ENCODE data around the gene PTPRD.

The PTPRD gene

DNA sequence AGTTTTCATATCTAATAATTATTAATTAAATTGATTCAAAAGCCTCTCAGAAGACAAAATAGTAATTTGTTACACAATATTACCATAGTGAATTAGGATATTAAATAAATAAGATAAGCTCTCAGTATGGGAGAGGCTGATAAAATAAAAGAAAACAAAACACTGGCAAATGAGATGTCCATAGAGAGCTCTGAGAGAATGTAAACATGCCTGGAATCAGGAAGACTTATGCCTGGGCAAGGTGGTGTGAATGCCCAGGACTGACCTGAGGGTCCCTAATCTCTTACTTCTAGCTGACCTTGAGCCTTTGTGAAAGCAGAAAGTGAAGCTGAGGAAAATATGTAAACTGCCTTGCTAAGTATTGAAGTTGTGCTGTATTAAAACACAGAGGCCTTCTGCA, 616.5 kb downstream of the PTPRD start:
- TF ChIP-seq, protein P1, sequence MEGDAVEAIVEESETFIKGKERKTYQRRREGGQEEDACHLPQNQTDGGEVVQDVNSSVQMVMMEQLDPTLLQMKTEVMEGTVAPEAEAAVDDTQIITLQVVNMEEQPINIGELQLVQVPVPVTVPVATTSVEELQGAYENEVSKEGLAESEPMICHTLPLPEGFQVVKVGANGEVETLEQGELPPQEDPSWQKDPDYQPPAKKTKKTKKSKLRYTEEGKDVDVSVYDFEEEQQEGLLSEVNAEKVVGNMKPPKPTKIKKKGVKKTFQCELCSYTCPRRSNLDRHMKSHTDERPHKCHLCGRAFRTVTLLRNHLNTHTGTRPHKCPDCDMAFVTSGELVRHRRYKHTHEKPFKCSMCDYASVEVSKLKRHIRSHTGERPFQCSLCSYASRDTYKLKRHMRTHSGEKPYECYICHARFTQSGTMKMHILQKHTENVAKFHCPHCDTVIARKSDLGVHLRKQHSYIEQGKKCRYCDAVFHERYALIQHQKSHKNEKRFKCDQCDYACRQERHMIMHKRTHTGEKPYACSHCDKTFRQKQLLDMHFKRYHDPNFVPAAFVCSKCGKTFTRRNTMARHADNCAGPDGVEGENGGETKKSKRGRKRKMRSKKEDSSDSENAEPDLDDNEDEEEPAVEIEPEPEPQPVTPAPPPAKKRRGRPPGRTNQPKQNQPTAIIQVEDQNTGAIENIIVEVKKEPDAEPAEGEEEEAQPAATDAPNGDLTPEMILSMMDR (IDR thresholded peaks at IDR 0.05; ENCODE audit: borderline replicate concordance, control extremely low read depth, extremely low read depth, insufficient read depth, missing control alignments): no peak
- no peak for DNase-seq (ENCODE audit: low spot score)
- in situ Hi-C loops (cut with MboI; ENCODE audit: low sequenced_read_pairs, unreplicated experiment): no loop called here

DNA sequence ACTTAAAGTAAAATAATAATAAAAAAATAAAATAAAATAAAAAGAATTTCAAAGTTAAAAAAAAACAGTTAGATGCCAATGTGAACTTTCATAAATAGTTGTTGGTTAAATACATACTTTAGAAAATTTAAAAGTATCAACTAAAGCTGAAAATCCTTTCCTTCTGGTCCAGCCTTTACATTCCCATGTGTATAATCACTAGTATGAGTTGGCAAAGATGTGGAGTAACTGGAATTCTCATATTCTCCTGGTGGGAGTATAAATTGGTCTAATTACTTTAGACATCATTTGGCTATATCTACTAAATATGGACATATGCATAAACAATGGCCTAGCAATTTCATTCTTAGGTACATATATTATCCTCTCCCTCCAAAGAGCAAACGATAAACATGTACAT, 619.9 kb downstream of the PTPRD start:
- DNase-seq (ENCODE audit: low spot score): no peak
- in situ Hi-C loops (cut with MboI; ENCODE audit: low sequenced_read_pairs, unreplicated experiment): no loop called here

DNA sequence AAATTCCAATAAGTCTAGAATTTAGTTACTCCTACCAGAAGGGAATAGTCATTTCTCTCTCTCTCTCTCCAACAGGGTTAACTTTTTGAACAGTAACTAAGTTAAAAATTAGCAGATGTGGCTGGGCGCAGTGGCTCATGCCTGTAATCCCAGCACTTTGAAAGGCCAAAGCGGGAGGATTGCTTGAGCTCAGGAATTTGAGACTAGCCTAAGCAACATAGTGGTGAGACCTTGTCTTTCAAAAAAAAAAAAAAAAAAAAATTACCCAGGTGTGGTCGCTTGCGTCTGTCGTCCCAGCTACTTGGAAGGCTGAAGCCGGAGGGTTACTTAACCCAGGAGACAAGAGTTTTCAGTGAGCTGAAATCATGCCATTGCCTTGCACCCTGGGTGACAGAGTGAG, 639.7 kb downstream of the PTPRD start:
- DNase-seq (ENCODE audit: low spot score): no peak
- in situ Hi-C loops (cut with MboI; ENCODE audit: low sequenced_read_pairs, unreplicated experiment): no loop called here

More for the DNA sequence above, 619.9 kb downstream of the PTPRD start:
- TF ChIP-seq, protein P1 (IDR thresholded peaks at IDR 0.05; ENCODE audit: borderline replicate concordance, control extremely low read depth, extremely low read depth, insufficient read depth, missing control alignments): no peak

DNA sequence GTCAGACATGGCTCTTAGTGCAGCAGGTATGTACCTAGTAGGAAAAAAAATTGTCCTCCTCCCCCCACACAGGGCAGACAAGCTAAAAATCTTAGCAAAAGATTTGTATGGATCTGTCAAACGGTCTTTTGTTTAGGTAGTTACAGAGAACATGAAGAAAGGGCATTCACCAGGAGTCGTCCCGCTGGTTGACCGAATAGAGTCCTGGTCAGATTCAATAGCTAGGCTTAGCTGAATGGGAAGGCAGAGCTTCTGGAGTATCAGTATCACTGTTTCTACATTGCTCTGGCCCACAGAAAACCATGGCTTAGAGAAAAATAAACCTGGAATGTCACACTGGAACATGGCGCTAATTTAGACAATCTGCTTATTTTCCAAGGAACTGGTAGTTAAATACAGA, 642.3 kb downstream of the PTPRD start:
- DNase-seq (ENCODE audit: low spot score): no peak

More for the DNA sequence above, 639.7 kb downstream of the PTPRD start:
- TF ChIP-seq, protein P1 (IDR thresholded peaks at IDR 0.05; ENCODE audit: borderline replicate concordance, control extremely low read depth, extremely low read depth, insufficient read depth, missing control alignments): no peak

DNA sequence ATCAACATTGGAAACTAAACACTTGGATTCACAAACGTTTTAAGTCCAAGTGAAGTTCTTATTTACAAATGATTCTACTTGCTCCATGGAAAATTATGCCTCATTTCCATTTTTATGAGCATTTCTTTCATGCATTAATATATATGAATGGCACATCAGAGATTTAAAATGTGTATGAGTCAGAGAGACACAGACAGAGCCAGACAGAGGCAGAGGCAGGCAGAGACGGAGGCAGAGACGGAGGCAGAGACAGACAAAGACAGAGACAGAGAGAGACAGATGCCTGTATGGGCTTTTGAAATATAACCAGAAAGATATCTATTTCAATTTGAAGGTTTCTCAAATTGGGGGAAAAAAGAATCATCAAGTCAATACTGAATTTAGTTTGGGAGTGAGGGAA, 649.0 kb downstream of the PTPRD start:
- TF ChIP-seq, protein P1 (IDR thresholded peaks at IDR 0.05; ENCODE audit: borderline replicate concordance, control extremely low read depth, extremely low read depth, insufficient read depth, missing control alignments): no peak
- in situ Hi-C loops (cut with MboI; ENCODE audit: low sequenced_read_pairs, unreplicated experiment): no loop called here

More for the DNA sequence above, 642.3 kb downstream of the PTPRD start:
- in situ Hi-C loops (cut with MboI; ENCODE audit: low sequenced_read_pairs, unreplicated experiment): no loop called here
- TF ChIP-seq, protein P1 (IDR thresholded peaks at IDR 0.05; ENCODE audit: borderline replicate concordance, control extremely low read depth, extremely low read depth, insufficient read depth, missing control alignments): no peak

DNA sequence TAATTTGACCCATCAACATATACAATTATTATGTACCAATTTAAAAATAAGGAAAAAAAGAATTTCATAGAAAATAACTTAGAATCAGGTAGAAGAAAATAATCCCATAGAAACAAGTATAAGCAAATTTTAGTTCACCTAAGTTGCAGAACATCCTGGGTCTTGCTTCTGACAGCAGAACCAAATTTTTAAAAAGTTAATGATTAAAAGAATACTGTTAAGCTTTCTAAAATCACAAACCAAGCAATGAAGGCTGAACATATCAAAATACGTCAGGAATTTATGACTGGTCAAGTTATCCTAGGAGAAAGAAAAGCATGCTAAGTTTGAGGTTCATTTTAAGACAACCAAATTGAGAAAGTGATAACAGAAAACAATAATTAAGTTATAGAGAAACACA, 650.9 kb downstream of the PTPRD start:
- TF ChIP-seq, protein P1 (IDR thresholded peaks at IDR 0.05; ENCODE audit: borderline replicate concordance, control extremely low read depth, extremely low read depth, insufficient read depth, missing control alignments): no peak
- DNase-seq (ENCODE audit: low spot score): no peak
- in situ Hi-C loops (cut with MboI; ENCODE audit: low sequenced_read_pairs, unreplicated experiment): no loop called here

More for the DNA sequence above, 649.0 kb downstream of the PTPRD start:
- DNase-seq (ENCODE audit: low spot score): no peak

DNA sequence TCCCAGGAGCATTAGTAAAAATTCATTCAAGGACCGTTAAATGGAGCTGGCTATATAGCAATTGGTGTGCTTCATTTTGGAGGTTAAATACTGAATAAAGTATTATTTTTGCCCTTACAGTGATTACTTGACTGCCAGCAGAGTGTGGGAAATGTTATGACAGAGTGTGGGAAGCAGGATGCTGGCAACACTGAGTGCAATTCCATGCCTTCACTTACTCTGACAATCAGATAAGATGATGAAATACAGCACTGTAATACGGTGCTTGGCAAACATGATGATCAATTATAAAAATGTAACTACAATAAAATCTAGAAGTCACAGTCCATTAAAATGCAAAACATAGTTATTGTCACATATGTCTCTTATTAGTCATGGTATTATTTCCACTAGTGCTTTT, 651.3 kb downstream of the PTPRD start:
- TF ChIP-seq, protein P1 (IDR thresholded peaks at IDR 0.05; ENCODE audit: borderline replicate concordance, control extremely low read depth, extremely low read depth, insufficient read depth, missing control alignments): no peak
- in situ Hi-C loops (cut with MboI; ENCODE audit: low sequenced_read_pairs, unreplicated experiment): no loop called here
- no peak for DNase-seq (ENCODE audit: low spot score)

All from GM13976 (cell line).